ENCODE results near the gene HIPK2.

The HIPK2 gene

DNA sequence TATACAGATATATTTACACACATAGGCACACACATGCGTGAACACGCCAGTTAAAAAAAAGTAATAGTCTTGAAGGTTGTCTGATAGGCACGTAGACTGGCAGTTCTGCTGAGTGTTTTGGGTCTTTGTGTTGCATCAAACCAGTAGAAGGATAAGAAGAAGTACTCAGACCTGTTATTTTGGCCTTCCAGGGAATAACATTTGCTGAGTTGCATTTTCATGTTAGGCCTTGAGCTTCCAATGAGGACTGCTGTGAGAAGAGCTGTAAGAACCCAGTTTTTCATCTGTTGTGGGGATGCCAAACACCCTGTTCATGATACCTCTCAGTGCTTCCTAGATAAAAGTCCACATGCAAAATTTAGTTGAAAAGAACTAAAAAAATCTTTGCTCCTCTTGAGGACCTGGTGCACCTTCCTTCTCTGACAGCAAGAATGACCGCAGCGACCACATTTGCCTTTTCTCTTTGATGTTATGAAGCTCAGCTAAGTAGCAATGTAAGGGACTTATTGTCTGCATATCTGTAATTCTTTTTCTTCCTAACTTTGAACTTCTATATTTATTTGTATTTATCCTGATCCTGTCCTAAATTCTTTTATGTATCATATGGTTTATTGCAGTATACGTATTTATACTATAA lies 27.2 kb downstream of the HIPK2 start:
- no peak for DNase-seq

DNA sequence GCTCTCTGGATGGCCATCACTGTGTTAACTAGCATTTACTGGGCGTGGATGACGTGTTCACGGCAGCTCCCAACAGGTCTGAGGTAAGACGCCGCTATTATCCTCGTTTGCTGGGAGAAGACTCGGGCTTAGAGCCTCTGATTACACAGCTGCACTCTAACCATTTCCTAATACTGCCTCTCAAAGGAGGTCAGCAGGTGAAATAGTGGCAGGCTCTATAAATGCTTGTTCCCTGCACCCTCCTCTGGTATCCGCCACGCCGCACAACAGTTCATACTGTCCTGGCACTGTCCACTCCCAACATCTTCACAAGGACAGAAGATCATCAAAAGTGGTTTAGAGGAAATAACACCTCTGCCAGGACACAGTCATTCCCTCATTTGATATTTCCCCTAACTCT lies 28.3 kb downstream of the HIPK2 start:
- no peak for DNase-seq

DNA sequence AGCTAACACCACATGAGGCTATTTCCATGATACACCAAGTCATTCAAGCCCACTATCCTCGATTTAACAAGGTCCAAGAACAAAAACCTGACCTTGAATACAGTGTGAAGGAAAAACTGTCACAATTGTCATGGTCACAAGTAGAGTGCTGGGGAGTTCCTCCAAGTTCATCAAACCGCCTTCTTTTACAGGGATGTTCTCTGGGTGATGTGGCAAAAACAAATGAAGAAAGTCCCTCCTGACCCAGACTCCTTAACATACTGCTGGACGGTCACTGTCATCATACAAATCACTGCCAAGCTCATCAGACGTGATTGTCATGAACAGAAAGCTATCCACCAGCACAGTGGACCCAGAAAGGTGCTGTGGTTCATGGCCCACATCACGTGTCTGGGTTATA lies 28.9 kb downstream of the HIPK2 start:
- DNase-seq, result no peak

DNA sequence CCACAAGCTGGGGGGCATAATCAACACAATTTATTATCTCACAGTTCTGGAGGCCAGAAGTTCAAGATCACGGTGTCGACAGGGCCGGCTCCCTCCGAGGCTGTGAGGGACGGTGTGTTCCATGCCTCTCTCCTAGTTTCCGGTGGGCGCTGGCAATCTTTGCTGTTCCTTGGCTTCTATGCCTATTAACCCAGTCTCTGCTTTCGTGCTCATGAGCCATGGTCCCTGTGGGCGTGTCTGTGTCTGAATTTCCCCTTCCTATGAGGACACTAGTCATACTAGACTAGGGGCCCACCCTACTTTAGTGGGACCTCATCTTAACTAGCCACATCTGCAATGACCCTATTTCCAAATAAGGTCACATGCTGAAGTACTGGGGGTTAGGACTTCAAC lies 29.4 kb downstream of the HIPK2 start:
- DNase-seq, result no peak

DNA sequence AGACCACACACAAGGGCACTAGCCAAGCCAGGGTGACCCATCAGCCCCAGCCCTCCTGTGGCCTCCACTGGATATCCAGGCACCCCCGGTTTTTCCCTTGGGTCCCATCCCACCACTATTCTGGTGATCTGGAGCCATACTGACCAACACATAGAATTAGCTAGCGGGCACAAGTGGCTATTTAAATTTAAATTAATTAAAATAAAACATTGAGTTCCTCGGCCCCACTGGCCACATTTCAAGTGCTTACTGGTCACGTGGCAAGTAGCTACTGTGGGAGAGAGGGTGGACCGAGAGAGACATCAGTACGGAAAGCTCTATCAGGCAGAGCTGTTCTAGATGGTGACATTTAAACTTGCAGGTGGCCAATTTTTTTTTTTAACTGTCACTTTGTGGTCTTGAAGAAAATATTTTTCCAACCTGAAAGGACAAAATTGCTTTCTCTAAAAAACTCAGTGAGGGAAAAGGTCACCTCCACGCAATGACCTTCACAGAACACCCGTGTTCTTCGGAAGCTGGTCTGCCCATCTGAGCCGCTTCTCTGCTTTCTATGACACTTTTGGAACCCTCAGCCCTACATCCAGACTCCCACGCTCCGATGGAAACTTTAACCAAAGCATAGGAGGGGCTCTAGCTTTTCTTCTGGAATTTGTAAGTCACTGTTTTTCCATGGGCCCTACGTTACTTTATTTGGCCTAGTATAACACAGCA lies 30.0 kb downstream of the HIPK2 start:
- DNase-seq, result no peak

DNA sequence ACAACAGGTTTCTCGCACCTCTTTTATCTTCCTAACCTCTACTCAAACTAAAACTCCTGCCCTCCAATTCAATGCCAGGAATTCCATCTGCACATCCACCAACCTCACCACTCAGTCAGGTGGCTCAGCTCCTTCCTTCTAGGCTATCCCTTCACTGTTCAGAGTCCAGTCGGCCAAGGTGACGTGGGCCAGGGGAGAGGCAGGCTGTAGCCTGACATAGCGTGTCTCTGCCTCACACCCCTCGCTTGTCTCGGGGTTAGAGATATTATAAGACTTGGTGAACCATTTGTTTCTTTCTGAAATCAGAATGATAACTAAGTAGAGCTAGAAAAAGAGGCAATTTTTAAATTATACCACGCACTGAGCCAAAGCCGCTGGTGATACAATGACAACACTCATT lies 31.1 kb downstream of the HIPK2 start:
- DNase-seq, result no peak

DNA sequence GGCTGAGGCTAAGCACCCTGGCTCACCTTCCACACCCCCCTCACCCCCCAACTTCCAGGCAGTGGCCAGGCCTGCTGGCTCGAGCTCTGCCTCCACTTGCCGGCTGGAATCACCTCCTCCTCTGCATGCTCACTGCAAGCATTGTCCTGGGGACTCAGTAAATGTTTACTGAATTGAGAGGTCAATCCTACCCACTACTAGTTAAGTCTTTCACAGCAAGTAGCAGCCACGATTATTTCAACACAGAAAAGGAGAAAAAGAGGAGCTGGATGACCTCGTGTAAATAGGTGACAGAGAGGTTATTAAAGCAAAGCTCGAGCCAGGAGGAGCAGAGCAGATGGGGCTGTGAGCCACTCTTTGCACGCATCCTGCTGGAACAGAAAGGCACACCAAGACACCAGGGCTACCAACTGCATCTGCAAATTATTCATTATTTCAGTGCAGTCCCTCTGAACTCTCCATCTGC lies 32.1 kb downstream of the HIPK2 start:
- no peak for DNase-seq

DNA sequence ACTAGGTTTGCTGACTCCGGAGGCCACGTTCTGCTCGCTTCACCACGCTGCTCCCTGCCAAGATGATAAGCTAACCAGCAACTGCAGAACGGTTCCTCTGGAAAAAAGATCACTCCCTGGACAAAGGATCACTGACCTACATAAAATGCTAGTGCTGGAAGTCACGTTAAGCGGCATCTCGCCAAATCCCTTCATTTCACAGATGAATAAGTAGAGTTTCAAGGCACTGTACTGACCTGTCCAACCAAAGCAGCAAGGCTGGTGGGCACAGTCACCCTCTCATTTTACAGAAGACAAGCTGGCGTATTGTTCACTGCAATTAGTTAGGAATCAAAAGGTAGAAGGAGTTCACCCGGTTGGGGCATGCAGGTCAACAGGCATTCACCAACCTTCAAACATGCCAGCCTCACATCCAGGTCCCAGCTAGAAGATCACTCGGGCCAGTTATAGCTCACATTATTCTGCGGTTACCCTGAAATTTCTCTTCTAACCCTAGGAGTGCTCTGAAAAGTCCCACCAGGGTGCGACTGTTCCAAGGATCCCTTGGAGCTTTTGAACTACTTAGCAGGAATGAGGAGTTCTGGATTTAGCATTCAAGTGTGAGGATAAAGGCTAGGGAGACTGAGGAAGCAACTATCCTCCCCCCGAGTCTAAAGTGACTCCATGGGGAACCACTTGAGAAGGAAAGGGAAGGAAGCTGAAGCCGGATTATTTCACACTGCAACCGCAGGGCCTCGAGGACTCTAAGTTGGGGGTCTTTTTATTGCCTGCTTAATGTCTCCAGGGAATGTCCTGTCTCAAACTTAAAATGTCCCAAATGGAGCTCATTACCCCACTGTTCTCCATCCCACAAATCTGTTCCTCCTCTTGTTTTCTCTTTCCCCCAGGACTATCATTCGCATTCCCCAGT lies 32.8 kb downstream of the HIPK2 start:
- no peak for DNase-seq

DNA sequence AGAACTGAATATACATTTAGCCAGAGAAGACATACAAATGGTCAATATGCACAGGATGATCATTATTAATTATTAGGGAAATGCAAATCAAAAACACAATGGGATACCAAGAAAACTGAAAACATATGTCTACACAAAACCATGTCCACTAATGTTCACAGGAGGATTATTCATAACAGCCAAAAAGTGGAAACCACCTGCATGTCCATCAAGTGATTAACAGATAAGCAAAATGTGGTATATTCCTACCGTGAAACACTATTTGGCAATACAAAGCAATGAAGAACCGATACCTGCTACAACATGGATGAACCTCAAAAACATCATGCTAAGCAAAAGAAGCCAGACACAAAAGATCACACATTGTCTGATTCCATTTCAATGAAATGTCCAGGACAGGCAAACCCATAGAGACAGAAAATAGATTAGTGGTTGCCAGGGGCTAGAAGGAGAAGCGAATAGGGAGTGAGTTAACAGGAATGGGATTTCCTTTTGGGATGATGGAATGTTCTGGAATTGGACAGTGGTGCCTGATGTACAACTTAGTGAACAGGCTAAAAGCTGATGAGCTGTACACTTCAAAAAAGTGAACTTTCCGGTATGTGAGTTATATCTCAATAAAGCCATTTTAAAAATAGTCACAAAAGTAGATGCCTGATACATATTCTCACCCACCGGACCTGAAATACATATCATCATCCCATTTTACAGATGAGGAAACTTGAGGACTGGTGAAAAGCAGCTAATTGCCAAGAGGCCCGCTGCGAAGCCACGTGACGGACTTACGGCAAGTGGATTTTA lies 33.6 kb downstream of the HIPK2 start:
- no peak for DNase-seq

DNA sequence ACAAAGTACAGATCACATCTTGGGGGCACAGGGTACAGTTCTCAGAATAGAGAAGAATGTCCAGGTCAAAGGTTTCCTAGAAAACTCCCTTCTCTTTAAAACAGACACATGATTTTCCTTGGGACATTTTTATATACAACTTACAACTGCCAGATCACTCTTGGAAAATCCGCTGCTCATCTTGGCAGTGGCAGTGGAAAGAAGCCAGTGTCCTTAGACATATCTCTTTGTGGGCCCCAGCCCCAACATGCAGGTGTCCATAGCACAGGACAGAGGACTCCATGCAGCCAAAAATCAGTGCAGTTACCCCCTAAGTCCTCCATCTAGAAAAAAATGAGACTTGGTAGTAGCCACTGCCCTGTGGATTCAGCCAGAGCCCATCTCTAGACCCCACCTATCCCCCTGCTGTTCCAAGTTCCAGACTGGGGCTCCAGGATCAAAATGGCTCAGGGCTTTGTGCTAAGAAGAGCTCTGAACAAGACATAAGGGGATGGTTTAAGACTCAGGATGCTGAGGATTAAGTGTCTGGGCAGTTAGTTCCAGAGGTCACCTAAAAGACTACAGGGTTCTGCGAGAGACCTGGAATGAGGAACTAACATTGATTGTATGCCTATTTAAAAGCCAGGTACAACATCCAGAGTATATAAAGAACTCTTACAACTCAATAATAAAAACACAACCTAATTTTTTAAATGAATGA lies 34.4 kb downstream of the HIPK2 start:
- DNase-seq, result no peak

DNA sequence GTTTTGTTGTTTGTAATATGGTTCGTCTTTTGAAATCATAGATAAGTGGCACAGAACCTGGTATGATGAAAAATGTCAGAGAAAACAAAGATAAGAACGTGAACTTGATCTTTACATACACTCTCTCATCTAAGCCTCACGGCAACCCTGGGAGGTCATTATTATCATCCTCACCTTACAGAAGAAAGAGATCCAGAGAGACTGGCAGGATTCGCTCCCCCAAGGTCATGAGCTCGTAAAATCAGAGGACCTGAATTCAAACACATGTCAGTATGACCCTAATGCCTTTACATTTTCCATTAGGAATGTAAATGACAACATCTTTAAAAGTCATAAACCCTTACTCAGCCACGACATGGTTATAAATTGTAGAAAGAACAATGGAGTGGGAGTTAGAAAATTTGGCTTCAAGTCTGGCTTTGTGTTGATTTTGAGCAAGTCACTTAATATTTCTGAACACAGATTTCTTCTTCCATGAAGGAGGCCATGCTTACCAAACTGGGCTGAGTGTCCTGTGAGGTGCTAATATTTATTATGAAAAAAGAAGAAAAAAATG lies 35.9 kb downstream of the HIPK2 start:
- no peak for DNase-seq

DNA sequence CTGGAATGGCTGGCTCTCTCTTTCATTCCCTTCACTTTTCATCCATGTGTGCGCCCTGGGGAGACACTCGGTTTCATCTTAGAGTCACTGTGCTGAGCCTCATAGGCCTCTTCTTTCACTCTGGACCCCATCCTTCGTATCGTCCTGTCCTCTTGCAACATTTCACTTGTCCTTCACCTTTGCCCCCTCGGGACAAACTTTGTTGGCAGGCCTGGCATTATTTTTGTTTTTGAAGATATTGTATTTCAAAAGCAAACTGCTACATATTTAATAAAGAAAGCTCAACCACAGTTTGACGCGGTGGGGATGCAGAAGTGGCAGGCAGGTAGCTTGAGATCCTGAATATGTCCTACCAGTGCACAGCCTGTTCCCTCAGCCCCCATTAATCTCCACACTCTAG lies 36.6 kb downstream of the HIPK2 start:
- no peak for DNase-seq

DNA sequence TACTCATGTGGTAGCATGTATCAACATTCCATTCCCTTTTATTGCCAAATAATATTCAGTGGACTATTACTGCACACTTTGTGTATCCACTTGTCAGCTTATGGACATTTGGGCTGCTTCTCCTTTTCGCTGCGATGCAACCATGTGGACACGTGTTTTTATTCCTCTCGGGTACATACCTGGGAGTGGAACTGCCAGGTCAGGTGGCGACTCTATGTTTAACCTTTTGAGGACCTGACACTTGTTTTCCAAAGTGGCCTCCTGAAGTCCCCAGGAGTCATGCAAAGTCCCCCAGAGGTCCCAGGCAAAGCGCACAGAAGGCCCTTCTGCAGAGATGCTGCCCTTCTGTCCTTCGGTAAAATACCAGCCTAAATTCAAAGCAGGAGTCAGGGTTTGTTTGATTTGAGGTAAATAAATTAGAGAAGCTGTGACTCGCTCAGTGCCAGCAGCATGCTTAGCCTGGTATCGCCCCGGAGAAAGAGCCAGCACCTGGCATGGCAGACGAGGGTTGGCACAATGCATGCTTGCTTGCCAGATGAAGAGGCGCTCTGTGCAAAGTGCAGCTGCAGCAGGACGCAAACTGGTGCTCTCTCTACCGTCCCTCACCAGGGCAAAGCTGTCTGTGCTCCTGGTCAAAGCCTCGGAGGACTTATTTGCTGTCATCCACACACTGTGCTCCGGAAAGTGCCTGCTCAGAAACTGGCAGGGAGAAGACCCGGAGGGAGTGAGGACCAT lies 37.8 kb downstream of the HIPK2 start:
- DNase-seq, result no peak

DNA sequence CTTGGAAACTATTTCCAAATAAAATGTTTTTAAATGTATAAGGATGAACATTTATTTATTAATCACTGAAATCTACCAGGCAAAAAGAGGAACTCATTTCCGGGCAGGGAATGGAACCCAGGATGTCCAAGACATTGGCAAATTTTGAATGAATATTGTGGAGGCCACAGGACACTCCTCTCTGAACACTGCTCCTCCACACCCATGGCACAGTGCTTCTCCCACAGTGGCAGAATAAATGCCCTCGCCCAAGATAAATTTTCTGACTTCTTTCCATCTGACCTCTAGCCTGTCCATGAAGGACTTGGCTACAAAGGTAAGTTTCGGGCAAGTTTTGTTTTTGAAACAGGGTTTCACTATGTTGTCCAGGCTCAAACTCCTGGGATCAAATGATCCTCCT lies 39.0 kb downstream of the HIPK2 start:
- DNase-seq, result no peak

DNA sequence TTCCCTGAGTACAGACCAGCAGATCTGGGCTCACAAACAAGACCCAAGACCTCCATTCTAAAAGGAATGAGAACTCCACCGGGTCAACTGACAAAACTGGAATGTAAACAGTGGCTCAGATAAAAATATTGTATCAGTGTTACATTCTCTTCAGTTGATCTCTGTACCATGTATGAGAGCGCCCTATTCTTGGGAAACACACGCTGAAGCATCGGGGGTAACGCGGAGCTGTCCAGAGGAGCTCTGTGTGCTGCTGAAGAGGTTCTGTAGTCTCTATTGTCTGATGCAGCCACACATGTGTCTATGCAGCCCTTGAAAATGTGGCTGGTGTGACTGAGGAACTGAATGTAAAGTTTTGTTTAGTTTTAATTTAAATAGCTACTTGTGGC lies 39.7 kb downstream of the HIPK2 start:
- no peak for DNase-seq

DNA sequence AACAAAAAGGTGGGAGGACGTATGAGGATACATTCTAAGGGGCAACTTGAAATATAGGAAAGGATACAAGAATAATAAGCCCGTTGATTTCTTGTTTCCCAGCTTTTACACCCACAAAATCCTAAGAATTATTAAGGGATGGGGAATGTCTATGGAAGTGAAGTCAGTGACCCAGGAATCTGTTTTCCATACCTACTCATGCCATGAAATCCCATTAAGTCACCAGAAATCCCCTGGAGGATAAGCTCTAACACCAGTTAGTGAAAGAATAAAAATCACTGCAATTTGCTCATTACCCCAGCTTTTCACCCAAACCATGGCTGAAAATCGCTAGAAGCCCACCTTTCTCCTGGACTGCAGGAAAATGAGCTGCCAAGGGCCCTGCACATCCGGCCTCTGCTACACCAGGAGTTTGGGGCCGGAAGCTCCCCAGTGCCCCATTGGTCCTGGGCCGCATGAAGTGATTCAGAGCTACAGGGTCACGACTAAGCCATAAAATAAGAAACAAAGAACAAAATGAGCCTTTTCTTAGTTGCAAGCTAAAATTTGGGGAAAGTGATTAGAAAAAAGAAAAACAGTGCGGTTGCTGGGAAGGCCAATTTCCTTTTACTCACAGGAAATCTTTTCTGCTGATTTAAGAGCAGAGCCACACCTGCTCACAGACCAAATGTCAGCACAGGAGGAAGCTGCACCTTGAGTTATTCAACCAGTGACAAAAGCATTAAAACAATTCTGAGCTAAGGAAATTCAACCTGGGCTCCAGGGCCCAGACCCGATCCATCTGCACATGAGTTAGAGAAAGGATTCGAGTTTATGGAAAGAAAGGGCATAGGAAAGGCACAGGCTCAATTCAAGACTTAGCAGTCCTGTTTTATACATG lies 40.3 kb downstream of the HIPK2 start:
- DNase-seq, result no peak

DNA sequence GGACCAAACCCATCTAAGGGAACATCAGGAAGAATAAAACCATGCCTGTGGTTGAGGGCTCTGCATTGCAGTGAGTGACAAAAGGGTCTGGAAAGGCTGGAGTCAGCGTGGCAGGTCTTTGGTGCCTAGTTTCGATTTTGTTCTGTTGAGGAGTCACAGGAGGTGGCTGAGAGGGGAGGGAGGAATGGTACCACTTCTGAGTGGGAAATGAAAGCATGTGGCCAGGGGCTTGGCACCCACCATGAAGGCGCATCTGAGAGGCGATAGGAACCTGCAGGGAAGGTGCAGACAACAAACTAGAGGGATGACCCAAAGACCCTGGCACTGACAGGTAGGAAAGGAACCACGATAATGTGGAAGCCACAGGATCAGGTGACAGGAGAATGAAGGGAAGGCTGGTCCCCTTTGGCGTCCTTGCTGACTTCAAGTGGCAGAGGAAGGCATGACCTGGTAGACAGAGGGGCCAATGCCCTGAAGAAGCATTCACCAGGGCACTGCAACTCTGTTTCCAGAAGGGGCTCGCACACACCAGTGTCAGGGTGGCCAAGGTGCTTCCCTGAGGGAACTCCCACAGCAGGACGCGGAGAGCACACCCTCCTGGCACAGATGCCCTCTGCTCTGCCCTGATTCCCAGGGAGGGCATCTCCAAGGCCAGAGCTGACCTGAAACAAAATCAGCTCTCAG lies 41.7 kb downstream of the HIPK2 start:
- DNase-seq, result no peak

DNA sequence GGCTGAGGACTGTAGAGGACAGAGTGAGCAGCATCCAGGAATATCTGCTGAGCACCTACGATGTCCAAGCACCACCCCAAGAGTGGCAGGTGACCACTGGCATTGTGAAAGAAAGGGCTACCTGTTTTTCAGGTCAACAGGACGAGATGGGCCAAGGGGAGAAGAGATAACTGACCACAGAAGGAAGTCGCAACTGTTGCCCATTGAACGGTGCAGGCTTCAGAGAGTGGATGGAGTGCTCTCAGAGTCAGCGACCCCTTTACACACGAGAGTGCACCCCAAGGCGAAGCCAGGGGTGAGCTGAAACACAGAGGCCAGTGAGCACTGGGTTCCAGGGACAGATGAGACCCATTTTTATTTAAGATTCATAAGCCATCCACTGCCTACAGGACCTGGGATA lies 42.3 kb downstream of the HIPK2 start:
- DNase-seq, result no peak

DNA sequence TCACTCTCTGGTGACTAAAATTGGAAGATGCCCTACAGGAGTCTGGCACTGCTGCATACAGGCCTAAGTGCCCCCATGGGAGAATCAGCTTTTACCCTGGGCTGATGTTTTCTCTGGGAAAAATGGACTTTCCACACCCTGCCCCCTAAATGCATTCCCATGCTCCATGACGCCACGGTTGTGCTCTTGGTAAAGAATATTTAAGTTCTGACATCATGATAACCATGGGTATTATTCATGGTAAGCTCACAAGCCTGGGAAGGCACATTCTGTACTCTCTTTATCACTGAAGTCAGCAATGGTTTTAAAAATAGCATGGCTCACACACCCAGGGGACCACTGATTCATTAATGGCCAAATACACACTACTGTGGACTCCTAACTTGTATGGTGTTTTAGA lies 43.4 kb downstream of the HIPK2 start:
- no peak for DNase-seq

DNA sequence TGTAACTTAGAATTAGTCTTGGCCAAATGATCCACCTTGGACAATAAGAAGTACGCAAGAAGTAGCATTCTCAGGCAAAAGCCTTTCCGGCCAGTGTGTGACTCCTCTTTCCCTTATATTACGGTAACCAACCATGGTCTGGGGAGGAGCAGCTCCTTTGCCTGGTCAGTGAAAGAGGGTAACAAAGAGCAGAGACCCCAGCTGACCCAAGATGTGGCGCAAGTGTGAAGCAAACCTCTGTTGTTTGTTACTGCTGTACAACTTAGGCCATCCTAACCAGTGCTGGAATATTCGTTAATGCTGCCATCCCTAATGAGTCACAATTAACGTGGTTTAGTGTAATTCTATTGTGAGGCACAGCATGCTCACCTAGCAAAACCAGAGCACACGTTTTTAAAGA lies 44.0 kb downstream of the HIPK2 start:
- DNase-seq, result no peak

All from SW 1271 (cell line).